ENCODE measurements around the gene TTBK1. TPM values are rescaled to one million over a fixed set of nuclear protein-coding genes. Genes with fewer than 3 reads are reported as not detected.

TTBK1 gene
- total RNA-seq, 2 experiments from 2014 or later, result 0.09 to 0.11 TPM

GRCh38 chr6:43246301-43247113 lies 3.2 kb downstream of the TTBK1 start:
- peak; percentile 31 for ATAC-seq
- H3K4me1 Mint-ChIP-seq (ENCODE audit: low read depth), result peaks cover 20% of the 10 kb centered on the region
- H3K36me3 Mint-ChIP-seq (ENCODE audit: low read depth), result no peaks in the 10 kb centered on the region
- peak overlapping the region; percentile 77 for H3K4me3 Mint-ChIP-seq
- TF ChIP-seq, protein P1, sequence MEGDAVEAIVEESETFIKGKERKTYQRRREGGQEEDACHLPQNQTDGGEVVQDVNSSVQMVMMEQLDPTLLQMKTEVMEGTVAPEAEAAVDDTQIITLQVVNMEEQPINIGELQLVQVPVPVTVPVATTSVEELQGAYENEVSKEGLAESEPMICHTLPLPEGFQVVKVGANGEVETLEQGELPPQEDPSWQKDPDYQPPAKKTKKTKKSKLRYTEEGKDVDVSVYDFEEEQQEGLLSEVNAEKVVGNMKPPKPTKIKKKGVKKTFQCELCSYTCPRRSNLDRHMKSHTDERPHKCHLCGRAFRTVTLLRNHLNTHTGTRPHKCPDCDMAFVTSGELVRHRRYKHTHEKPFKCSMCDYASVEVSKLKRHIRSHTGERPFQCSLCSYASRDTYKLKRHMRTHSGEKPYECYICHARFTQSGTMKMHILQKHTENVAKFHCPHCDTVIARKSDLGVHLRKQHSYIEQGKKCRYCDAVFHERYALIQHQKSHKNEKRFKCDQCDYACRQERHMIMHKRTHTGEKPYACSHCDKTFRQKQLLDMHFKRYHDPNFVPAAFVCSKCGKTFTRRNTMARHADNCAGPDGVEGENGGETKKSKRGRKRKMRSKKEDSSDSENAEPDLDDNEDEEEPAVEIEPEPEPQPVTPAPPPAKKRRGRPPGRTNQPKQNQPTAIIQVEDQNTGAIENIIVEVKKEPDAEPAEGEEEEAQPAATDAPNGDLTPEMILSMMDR (IDR thresholded peaks at IDR 0.05), result no peak
- intact Hi-C loops (cut with micrococcal nuclease), result no loop called here
- peaks cover 20% of the 10 kb centered on the region for H3K27me3 Mint-ChIP-seq
- H3K27ac Mint-ChIP-seq, result no peak overlapping the region
- POLR2A ChIA-PET, result interaction anchor here (0.6 to 1.6 kb wide), 8 partner anchors 9 to 264 kb away, joined by 3 to 9 read pairs (median 4); partner anchors contain the start of genes DNPH1 and LRRC73
- CTCF ChIA-PET, result interaction anchor here (1.2 to 2.0 kb wide), 3 partner anchors 15 to 18 kb away, joined by 5 to 7 read pairs (median 5); partner anchors contain the start of gene DNPH1
- no peak for DNase-seq
- no peaks in the 10 kb centered on the region for H3K9me3 Mint-ChIP-seq

DNA sequence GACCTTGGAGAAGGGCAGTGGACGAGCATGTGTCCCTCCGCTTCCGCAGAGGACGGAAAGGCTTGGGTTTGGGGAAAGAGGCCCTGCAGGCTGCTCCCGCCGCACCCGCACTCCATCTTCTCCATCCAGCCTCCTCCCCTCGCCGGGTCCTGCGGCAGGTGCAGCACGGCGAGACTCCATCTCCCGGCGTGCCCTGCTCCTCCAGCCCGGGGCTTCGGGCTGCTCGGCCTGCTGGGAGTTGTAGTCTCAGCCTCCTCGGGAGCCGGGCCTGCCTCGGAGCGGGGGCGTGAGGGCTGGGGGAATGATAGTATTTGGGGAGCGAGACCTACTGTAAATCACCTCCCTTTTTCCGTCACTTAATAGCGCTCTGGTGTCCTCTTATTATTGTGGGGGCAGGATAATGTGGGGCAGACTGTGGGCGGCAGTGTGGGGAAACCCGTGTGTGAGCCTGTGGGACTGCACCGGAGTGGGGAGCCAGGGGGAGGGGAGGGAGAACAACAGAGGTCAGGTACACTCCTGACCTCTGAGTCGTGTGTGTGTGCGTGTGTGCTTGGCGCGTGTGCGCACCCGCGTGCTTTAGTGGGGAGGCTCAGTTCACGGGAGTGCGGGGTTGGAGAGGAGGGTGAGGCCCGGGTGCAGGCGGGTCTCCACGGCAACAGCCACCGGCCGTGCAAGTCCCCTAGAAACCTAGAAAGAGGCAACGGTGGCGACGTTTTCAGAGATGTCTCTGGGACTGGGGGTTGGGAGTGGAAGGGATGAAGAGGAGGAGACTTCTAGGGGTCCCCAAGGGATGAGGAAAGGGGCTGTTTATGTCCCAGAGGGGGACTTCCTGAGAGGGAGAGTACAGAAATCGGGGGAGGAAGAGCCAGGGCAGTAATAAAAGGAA lies 4.1 kb downstream of the TTBK1 start:
- ChIA-PET CTCF (interaction anchor here (1.2 to 2.1 kb wide), 5 partner anchors 10 to 18 kb away, joined by 3 to 11 read pairs (median 5); partner anchors contain the start of gene DNPH1), POLR2A (interaction anchor here (0.7 to 1.6 kb wide), 7 partner anchors 9 to 263 kb away, joined by 3 to 9 read pairs (median 4); partner anchors contain the start of genes DNPH1 and LRRC73)
- Mint-ChIP-seq H3K9me3 (no peaks in the 10 kb centered on the region), H3K36me3 (ENCODE audit: low read depth) (no peaks in the 10 kb centered on the region), H3K27ac (peak overlapping the region; percentile 83), H3K27me3 (peaks cover 18% of the 10 kb centered on the region), H3K4me3 (peak overlapping the region; percentile 77), H3K4me1 (ENCODE audit: low read depth) (peaks cover 24% of the 10 kb centered on the region)
- peak; percentile 90 for DNase-seq
- intact Hi-C loops (cut with micrococcal nuclease), result no loop called here
- TF ChIP-seq, protein P1 (IDR thresholded peaks at IDR 0.05), result no peak
- peak; percentile 98 for ATAC-seq

DNA sequence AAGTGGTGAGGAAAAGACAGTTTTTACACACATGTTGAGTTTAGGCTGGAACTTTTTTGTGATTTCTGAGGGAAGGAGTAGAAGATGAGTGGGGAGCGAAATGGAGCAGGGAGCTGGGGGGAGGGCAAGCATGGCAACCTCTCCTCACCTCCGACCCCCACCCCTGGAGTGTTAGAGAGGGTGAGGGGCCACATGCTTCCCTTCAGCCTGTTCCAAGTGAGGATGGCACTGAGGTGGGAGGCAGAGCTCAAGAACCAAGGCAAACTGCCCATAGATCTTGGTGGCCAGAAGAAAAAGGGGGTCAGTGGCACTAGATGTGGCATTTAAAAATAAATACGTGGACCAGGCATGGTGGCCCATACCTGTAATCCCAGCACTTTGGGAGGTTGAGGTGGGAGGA lies 4.8 kb downstream of the TTBK1 start:
- ChIA-PET POLR2A (no interaction called here), CTCF (interaction anchor here (1.2 to 2.1 kb wide), 2 partner anchors 10 to 19 kb away, joined by 3 to 11 read pairs; partner anchors contain the start of gene DNPH1)
- H3K4me3 Mint-ChIP-seq, result peak overlapping the region; percentile 77
- H3K27ac Mint-ChIP-seq, result no peak overlapping the region
- TF ChIP-seq, protein P1 (IDR thresholded peaks at IDR 0.05), result no peak
- ATAC-seq, result no peak
- peaks cover 24% of the 10 kb centered on the region for H3K4me1 Mint-ChIP-seq (ENCODE audit: low read depth)
- DNase-seq, result no peak
- H3K36me3 Mint-ChIP-seq (ENCODE audit: low read depth), result no peaks in the 10 kb centered on the region
- peaks cover 22% of the 10 kb centered on the region for H3K27me3 Mint-ChIP-seq
- intact Hi-C loops (cut with micrococcal nuclease), result no loop called here
- no peaks in the 10 kb centered on the region for H3K9me3 Mint-ChIP-seq

GRCh38 chr6:43248791-43249190 lies 5.5 kb downstream of the TTBK1 start:
- Mint-ChIP-seq H3K36me3 (ENCODE audit: low read depth) (no peaks in the 10 kb centered on the region), H3K27me3 (peaks cover 24% of the 10 kb centered on the region), H3K27ac (no peak overlapping the region), H3K4me1 (ENCODE audit: low read depth) (peaks cover 24% of the 10 kb centered on the region), H3K4me3 (no peak overlapping the region), H3K9me3 (no peaks in the 10 kb centered on the region)
- ATAC-seq (no peak), DNase-seq (no peak)
- ChIA-PET CTCF (interaction anchor here (2.1 kb wide), 1 partner anchor 19 kb away, joined by 11 read pairs; the partner anchor contains the start of gene DNPH1), POLR2A (no interaction called here)
- TF ChIP-seq, protein P1 (IDR thresholded peaks at IDR 0.05), result no peak
- intact Hi-C loops (cut with micrococcal nuclease), result no loop called here

Measured in activated CD8-positive, alpha-beta T cell treated with anti-CD3 and anti-CD28 coated beads for 36 hours (primary cell).